HepG2 (cell line): ENCODE data around the gene SEZ6. TPM values are rescaled to one million over a fixed set of nuclear protein-coding genes. Genes with fewer than 3 reads are reported as not detected.

Experiments used
- HNF4A ChIP-seq: sonication (generic); formaldehyde crosslinking; IDR thresholded peaks from 2 replicates; pipeline ENCODE4 v1.4.0; 2020; ENCODE audit warnings: missing genetic modification reagents
- IKZF4 ChIP-seq: sonication (generic); formaldehyde crosslinking; IDR thresholded peaks from 2 replicates; pipeline ENCODE4 v1.5.1; 2020; ENCODE audit warnings: borderline replicate concordance, mild to moderate bottlenecking, low read depth, missing genetic modification reagents; ENCODE audit errors: not compliant biosample characterization
- KLF13 ChIP-seq: sonication (generic); formaldehyde crosslinking; IDR thresholded peaks from 2 replicates; pipeline ENCODE4 v1.4.0; 2020; ENCODE audit warnings: mild to moderate bottlenecking, missing genetic modification reagents
- MAZ ChIP-seq, 2 experiments: sonication (generic) in 1 of 2; formaldehyde crosslinking in 1 of 2; IDR thresholded peaks; 2 replicates each; pipeline versions ENCODE4 v1.5.0 to v1.6.1; 2012 to 2020; ENCODE audit warnings: low read depth in 2 of 2, mild to moderate bottlenecking in 2 of 2, borderline replicate concordance in 1 of 2, improper control_type of control experiment in 1 of 2, low read length in 1 of 2, missing genetic modification reagents in 1 of 2, moderate library complexity in 1 of 2
- MED1 ChIP-seq: sonication (generic); formaldehyde crosslinking; IDR thresholded peaks from 2 replicates; pipeline ENCODE4 v1.4.0; 2020; ENCODE audit warnings: missing genetic modification reagents
- MEF2D ChIP-seq: sonication (generic); formaldehyde crosslinking; IDR thresholded peaks from 2 replicates; pipeline ENCODE4 v1.5.1; 2020; ENCODE audit warnings: mild to moderate bottlenecking, missing genetic modification reagents
- NFE2L2 ChIP-seq: fragments of 150-350 bp; IDR thresholded peaks from 2 replicates; pipeline ENCODE4 v1.6.1; 2014; ENCODE audit warnings: low read length
- NR2C2 ChIP-seq: sonication (generic); formaldehyde crosslinking; IDR thresholded peaks from 2 replicates; pipeline ENCODE4 v1.4.0; 2020; ENCODE audit warnings: missing genetic modification reagents, mild to moderate bottlenecking, moderate library complexity, borderline replicate concordance
- PRMT3 ChIP-seq: sonication (generic); formaldehyde crosslinking; IDR thresholded peaks from 2 replicates; pipeline ENCODE4 v1.8.1; 2022; ENCODE audit warnings: low read depth, mild to moderate bottlenecking, moderate library complexity, missing genetic modification reagents, borderline replicate concordance
- RELA ChIP-seq: sonication (generic); formaldehyde crosslinking; IDR thresholded peaks from 2 replicates; pipeline ENCODE4 v1.4.0; 2020; ENCODE audit warnings: missing genetic modification reagents
- SMARCE1 ChIP-seq: fragments of 450-650 bp; IDR thresholded peaks from 2 replicates; pipeline ENCODE4 v1.6.1; 2017; ENCODE audit warnings: borderline replicate concordance
- SMYD3 ChIP-seq: sonication (generic); formaldehyde crosslinking; IDR thresholded peaks from 2 replicates; pipeline ENCODE4 v1.8.1; 2023; ENCODE audit warnings: mild to moderate bottlenecking, missing genetic modification reagents
- SP2 ChIP-seq: sonication (generic); formaldehyde crosslinking; IDR thresholded peaks from 2 replicates; pipeline ENCODE4 v1.5.1; 2020; ENCODE audit warnings: mild to moderate bottlenecking, missing genetic modification reagents
- ZBTB1 ChIP-seq: sonication (generic); formaldehyde crosslinking; IDR thresholded peaks from 2 replicates; pipeline ENCODE4 v1.4.0; 2020; ENCODE audit warnings: missing genetic modification reagents, borderline replicate concordance
- ZFY ChIP-seq: sonication (generic); formaldehyde crosslinking; IDR thresholded peaks from 2 replicates; pipeline ENCODE4 v1.4.0; 2020; ENCODE audit warnings: missing genetic modification reagents
- ZNF143 ChIP-seq: sonication (generic); formaldehyde crosslinking; IDR thresholded peaks from 2 replicates; pipeline ENCODE4 v1.4.0; 2020; ENCODE audit warnings: missing genetic modification reagents
- ZNF17 ChIP-seq: sonication (generic); formaldehyde crosslinking; IDR thresholded peaks from 2 replicates; pipeline ENCODE4 v1.5.0; 2020; ENCODE audit warnings: mild to moderate bottlenecking, missing genetic modification reagents
- ZNF337 ChIP-seq: sonication (generic); formaldehyde crosslinking; IDR thresholded peaks from 2 replicates; pipeline ENCODE4 v1.5.1; 2020; ENCODE audit warnings: missing genetic modification reagents, low read depth, mild to moderate bottlenecking, borderline replicate concordance
- ZNF550 ChIP-seq: sonication (generic); formaldehyde crosslinking; IDR thresholded peaks from 2 replicates; pipeline ENCODE4 v1.4.0; 2020; ENCODE audit warnings: mild to moderate bottlenecking, missing genetic modification reagents, borderline replicate concordance
- ZNF776 ChIP-seq: sonication (generic); formaldehyde crosslinking; IDR thresholded peaks from 2 replicates; pipeline ENCODE4 v1.4.0; 2020; ENCODE audit warnings: mild to moderate bottlenecking, missing genetic modification reagents
- polyA plus RNA-seq, 8 experiments: library from polyadenylated mRNA; depleted of rRNA in 3 of 8; stranded (reverse) in 7 of 8; unstranded in 1 of 8; fragments of >200 nt; fragmentation: Illumina TruSeq in 4 of 8; extraction: Trizol in 4 of 8; gene quantifications; 2 replicates each; pipeline versions ENCODE4 v1.2.1 to v1.2.3, GENCODE V29; 2011 to 2016; ENCODE audit warnings: low read depth in 4 of 8, missing spikeins in 1 of 8, mixed read lengths in 1 of 8; ENCODE audit not compliant: insufficient read depth in 1 of 8
- total RNA-seq, 5 experiments: library from RNA; depleted of rRNA; stranded (reverse); fragments of >200 nt; fragmentation: Illumina TruSeq; extraction: Trizol; gene quantifications; 2 replicates each; pipeline ENCODE4 v1.2.3, GENCODE V29; 2016; ENCODE audit warnings: low read depth in 1 of 5
- TF ChIP-seq, protein P1 (sequence below): sonication (generic); formaldehyde crosslinking; conservative IDR thresholded peaks from 2 replicates; pipeline ENCODE4 v1.8.0; 2022; ENCODE audit warnings: low read depth, missing genetic modification reagents
- TF ChIP-seq, protein P2 (sequence below): sonication (generic); formaldehyde crosslinking; conservative IDR thresholded peaks from 2 replicates; pipeline ENCODE4 v1.8.0; 2022; ENCODE audit warnings: mild to moderate bottlenecking, moderate library complexity, missing genetic modification reagents
- TF ChIP-seq, protein P3 (sequence below): sonication (generic); formaldehyde crosslinking; IDR thresholded peaks from 2 replicates; pipeline ENCODE4 v1.4.0; 2020; ENCODE audit warnings: mild to moderate bottlenecking, missing genetic modification reagents, borderline replicate concordance
- TF ChIP-seq, protein P4 (sequence below): IDR thresholded peaks from 2 replicates; pipeline ENCODE4 v1.6.1; 2016; ENCODE audit warnings: mild to moderate bottlenecking

The SEZ6 gene
- total and polyA plus RNA-seq, 2 of the 13 experiments (the other 11 are each of a cell fraction or from before 2014, with no cell fraction given), result not detected

DNA sequence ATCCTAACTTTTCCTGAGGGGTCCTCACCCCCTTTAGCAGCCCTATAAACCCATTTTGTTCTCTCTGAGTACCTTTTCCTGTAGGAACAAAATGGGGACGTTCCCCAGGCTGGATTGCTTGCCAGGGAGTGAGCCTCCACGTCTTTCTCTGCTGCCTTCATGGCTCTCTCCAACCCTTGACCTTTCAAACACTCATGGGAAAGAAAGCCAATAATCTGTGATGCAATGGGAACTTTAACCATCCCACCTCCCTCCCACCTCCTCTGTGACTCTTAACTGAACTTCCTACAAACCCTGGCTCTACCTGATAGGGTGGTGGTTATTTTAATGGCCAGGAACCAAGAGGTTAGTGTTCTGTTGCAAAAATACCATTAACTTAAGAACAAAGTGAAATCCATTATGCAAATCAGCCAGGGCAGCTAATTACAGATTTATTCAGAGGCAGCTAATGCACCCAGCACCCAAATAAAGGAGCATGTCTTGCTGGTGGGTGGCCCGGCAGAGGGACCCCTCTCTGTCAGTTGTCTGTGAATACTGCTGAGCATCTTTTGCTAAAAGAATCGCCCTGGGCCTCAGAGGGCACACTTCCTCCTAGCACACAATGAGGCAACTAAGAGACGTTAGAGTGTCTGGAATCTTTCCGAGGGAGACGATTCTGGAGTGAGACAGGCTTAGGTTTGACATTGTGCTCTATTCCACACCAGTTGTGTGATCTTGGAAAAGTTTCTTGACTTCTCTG is 40.1 kb upstream of the SEZ6 start (continued):
- TF ChIP-seq PRMT3 (CRISPR knock-in tag) (no peak), SP2 (CRISPR knock-in tag) (no peak), MED1 (CRISPR knock-in tag) (peak; percentile 24; the same call in 1 of the 2 replicates), ZNF776 (no peak), ZNF143 (CRISPR knock-in tag) (peak; percentile 73), ZFY (CRISPR knock-in tag) (no peak), NR2C2 (CRISPR knock-in tag) (peak; percentile 95), SMYD3 (no peak), RELA (CRISPR knock-in tag) (no peak), ZNF337 (no peak), KLF13 (CRISPR knock-in tag) (no peak), SMARCE1 (no peak), MAZ (IDR thresholded peaks at IDR 0.05; ENCODE audit: borderline replicate concordance, low read depth, low read length) (no peak), MAZ (CRISPR knock-in tag; IDR thresholded peaks at IDR 0.05; ENCODE audit: low read depth) (no peak), NFE2L2 (no peak), MEF2D (CRISPR knock-in tag) (no peak), ZNF550 (CRISPR knock-in tag) (no peak), ZNF17 (CRISPR knock-in tag) (no peak), HNF4A (CRISPR knock-in tag) (peak; percentile 94), IKZF4 (CRISPR knock-in tag) (no peak), ZBTB1 (CRISPR knock-in tag) (no peak)
- TF ChIP-seq, protein P1, sequence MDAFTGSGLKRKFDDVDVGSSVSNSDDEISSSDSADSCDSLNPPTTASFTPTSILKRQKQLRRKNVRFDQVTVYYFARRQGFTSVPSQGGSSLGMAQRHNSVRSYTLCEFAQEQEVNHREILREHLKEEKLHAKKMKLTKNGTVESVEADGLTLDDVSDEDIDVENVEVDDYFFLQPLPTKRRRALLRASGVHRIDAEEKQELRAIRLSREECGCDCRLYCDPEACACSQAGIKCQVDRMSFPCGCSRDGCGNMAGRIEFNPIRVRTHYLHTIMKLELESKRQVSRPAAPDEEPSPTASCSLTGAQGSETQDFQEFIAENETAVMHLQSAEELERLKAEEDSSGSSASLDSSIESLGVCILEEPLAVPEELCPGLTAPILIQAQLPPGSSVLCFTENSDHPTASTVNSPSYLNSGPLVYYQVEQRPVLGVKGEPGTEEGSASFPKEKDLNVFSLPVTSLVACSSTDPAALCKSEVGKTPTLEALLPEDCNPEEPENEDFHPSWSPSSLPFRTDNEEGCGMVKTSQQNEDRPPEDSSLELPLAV (CRISPR knock-in tag), result no peak
- TF ChIP-seq, protein P2, sequence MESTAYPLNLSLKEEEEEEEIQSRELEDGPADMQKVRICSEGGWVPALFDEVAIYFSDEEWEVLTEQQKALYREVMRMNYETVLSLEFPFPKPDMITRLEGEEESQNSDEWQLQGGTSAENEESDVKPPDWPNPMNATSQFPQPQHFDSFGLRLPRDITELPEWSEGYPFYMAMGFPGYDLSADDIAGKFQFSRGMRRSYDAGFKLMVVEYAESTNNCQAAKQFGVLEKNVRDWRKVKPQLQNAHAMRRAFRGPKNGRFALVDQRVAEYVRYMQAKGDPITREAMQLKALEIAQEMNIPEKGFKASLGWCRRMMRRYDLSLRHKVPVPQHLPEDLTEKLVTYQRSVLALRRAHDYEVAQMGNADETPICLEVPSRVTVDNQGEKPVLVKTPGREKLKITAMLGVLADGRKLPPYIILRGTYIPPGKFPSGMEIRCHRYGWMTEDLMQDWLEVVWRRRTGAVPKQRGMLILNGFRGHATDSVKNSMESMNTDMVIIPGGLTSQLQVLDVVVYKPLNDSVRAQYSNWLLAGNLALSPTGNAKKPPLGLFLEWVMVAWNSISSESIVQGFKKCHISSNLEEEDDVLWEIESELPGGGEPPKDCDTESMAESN (CRISPR knock-in tag), result no peak
- TF ChIP-seq, protein P3, sequence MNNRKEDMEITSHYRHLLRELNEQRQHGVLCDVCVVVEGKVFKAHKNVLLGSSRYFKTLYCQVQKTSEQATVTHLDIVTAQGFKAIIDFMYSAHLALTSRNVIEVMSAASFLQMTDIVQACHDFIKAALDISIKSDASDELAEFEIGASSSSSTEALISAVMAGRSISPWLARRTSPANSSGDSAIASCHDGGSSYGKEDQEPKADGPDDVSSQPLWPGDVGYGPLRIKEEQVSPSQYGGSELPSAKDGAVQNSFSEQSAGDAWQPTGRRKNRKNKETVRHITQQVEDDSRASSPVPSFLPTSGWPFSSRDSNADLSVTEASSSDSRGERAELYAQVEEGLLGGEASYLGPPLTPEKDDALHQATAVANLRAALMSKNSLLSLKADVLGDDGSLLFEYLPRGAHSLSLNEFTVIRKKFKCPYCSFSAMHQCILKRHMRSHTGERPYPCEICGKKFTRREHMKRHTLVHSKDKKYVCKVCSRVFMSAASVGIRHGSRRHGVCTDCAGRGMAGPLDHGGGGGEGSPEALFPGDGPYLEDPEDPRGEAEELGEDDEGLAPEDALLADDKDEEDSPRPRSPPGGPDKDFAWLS (CRISPR knock-in tag), result no peak
- TF ChIP-seq, protein P4, sequence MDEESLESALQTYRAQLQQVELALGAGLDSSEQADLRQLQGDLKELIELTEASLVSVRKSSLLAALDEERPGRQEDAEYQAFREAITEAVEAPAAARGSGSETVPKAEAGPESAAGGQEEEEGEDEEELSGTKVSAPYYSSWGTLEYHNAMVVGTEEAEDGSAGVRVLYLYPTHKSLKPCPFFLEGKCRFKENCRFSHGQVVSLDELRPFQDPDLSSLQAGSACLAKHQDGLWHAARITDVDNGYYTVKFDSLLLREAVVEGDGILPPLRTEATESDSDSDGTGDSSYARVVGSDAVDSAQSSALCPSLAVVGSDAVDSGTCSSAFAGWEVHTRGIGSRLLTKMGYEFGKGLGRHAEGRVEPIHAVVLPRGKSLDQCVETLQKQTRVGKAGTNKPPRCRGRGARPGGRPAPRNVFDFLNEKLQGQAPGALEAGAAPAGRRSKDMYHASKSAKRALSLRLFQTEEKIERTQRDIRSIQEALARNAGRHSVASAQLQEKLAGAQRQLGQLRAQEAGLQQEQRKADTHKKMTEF, result peak; percentile 57; the same call in 1 of the 2 replicates
